ENCODE results near the gene HDAC11. TPM values are rescaled to one million over a fixed set of nuclear protein-coding genes. Genes with fewer than 3 reads are reported as not detected.

The HDAC11 gene
- total RNA-seq, 1 donor from 2014 or later, result 1.3 TPM

Other genes starting within 250 kb of the HDAC11 start
- 194 and 198 TPM in 2 replicates for gene NUP210, start 60.0 kb upstream of the HDAC11 start, total RNA-seq
- gene FBLN2, start 68.8 kb downstream of the HDAC11 start, total RNA-seq, result not detected in 2 replicates